HG02981 (cell line): ENCODE results near the gene RAB3B.
"Not testable (repeated sequence)": the region's sequence is repeated elsewhere in the genome, so short reads cannot be mapped to it uniquely, and the experiment has no call there.

Experiments used
- ATAC-seq: cut with Tn5 transposase; IDR thresholded peaks from one replicate; pipeline ENCODE4 v1.9.1; 2021; ENCODE audit warnings: mild to moderate bottlenecking, moderate library complexity; ENCODE audit not compliant: unreplicated experiment

Gene RAB3B, protein sequence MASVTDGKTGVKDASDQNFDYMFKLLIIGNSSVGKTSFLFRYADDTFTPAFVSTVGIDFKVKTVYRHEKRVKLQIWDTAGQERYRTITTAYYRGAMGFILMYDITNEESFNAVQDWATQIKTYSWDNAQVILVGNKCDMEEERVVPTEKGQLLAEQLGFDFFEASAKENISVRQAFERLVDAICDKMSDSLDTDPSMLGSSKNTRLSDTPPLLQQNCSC

DNA sequence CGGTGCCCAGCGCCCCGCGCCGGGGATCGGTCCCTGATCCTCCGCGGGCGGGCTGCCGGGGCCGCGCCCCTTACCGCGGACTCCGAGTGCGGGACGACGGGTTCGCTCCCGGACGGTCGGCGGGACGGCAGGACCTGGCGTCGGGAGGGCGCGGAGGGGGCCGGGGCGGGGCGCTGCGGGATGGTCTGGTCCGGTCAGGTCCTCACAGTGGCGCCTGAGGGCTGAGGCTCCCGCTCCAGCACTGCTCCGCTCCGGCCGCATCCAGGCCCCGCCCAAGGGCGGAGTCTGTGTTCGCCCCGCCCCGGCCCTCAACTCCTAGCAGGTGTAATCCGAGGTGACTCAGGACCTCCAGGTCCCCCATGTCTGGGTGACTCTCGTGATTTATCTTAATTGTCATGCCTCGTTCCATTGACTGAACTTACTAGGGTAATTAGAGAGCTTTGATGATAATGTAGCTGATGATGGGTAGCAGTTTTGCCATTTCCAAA is at the start of gene RAB3B:
Gene RAB3B (minus strand): TSS at position 223 of the 488 bp plus-strand sequence. CDS start 13,583 bp downstream, outside the sequence.
- peak; percentile 91 for ATAC-seq

DNA sequence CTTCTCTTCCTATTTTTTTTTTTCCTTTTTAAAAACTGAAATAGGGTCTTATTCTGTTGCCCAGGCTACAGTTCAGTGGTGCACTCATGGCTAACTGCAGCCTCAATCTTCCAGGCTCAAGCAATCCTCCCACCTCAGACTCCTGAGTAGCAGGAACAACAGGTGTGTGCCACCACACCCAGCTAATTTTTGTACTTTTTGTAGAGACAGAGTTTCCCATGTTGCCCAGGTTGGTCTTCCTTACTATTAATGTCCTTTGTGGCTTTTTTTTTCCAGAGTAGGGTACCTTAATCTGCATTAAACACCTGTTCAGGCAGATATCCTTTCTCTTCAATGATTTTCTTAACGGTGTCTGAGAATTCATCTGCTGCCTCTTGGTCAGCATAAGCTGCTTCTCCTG is 47.4 kb upstream of the RAB3B start:
- ATAC-seq, result no peak

DNA sequence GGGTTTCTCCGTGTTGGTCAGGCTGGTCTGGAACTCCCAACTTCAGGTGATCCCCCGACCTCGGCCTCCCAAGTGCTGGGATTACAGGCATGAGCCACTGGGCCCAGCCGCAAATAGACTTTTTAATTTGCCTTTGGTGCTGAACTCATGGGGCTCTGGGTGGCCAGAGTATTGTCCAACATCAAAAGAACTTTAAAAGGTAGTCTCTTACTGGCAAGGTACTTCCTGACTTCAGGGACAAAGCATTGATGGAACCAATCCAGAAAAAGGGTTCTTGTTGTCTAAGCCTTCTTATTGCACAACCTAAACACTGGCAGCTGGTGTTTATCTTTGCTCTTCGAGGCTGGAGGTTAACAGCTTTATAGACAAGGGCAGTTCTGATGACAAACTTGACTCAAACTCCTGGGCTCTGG is 46.9 kb upstream of the RAB3B start:
- ATAC-seq, result no peak

DNA sequence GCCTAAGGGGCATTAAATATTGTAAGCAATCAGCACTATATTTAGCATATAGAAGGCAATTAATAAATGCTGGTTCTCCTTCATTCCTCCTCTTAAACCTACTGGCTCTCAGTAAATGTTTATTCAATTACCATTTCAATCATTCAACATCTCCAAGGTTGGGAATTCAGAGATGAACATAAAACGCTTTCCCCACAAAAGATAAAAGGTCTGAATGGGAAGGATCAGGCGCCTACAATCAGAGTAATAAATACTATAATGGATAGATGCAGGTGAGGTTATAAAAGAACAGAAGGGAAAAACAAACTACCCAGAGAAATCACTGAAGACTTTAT is 43.5 kb upstream of the RAB3B start:
- no peak for ATAC-seq

DNA sequence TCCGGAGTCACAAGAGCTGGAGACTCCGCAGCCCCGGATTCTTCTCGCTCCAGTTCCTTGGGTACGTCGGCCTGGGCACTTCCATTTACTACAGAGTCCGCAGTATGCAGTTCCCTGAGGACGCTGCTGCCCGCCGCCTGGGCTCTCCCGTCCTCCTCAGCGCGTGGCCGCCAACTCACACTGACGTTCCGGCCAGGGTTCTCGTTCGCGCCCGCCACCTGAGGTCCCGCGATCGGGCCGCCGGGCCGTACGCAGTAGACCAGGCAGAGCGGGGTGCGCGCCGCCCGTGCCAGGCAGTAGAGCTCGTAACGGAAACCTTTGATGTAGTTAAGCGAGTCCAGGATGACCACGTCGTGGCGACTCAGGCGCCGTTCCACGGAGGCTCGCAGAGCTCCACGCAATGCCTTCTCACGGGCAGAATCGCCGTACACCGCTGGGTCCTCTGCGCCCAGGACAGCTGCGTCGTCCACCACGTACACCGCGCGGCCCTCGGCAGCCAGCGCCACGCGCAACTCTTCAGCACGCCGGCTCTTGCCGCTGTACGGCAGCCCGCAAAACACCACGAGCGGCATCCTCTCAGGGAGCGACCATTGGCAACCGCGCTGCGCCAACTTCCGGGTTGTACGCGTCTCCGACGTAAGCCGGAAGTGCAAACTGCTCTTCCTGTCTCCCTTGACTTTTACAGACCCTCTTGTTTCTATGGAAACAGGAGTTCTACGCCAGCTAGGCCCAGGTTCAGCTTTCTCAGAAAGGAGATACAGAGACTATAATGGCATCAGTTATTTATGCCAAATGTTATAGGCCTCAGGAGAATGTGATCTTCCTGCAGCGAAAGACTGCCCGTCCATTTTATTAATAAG is 42.9 kb upstream of the RAB3B start, which contains the start of gene KTI12:
Gene KTI12 (minus strand): TSS at position 621 of the 860 bp plus-strand sequence. CDS start 49 bp downstream, at position 572.
- ATAC-seq, result peak; percentile 83

DNA sequence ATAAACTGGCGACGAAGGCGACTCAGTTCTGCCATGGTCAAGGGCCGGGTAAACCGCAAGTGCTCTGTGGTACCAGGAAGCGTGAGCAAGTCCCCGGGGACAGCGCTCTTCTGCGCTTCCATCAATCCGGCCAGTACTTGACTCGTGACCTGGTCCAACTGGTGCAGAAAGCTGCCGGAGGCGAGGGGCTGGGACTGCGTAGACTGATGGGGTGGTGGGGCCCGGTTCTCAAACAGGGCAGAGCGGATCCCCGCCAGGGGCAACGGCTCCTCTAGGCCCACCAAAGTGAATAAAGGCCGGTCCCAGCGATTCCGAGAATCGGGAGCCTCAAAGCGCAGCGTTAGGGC is 42.3 kb upstream of the RAB3B start:
- ATAC-seq, result no peak

DNA sequence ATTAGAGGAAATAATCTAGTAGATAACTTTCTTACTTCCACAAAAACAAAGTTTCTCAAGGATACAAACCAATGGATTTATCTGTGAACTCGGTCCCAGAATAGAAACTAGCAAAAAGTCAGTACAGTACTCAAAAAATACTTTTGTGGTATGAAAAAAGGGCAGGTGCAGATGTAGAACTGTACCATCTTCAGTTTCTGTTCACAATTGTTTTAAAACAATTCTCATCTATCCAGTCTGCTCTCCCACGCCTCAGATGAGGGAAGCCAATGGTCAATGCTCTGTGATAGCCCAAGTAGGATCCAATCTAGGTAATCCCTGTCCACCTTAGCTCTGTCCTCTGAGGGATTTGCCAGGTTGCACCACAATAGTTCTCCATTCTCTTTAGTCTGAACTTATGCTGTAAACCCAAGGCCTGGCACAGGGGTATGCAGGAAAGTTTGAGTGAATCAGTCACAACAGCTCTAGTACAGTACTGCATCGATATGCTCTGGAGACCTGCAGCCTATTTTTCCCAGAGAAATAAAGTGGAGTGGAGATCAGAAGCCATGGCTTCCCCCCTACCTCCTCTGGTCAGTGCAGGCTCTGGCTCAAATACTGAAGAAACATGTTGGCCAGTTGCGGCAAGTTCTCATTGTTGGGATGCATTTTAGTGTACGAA is 41.8 kb upstream of the RAB3B start:
- ATAC-seq, result no peak

DNA sequence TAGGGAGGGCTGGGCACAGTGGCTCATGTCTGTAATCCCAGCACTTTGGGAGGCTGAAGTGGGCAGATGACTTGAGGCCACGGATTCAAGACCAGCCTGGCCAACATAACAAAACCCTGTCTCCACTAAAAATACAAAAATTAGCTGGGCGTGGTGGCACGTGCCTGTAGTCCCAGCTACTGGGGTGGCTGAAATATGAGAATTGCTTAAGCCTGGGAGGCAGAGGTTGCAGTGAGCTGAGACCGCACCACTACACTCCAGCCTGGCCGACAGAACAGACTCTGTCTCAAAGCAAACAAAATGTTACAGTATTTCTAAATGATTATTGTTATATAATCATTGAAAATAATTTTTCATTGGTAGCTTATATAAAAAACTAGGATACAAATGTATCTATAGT is 38.3 kb upstream of the RAB3B start:
- ATAC-seq, result not testable (repeated sequence)

DNA sequence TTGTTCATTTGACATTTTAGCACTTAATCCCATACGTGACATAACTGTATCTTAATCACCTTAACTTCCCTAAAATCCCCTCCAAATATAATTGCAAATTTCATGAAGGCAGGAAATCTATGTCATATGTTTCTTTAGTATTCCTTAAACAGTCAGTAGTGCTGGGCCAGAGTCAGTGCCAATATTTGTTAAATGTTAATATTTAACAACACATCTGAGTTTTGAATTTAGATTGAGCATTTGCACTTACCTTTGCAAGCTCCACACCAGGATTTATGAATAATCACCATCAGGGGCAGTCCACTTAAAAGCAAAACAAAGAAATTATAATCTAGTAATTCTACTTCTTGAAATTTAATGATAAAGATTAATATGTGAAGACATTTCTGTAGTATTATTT is 37.8 kb upstream of the RAB3B start:
- no peak for ATAC-seq

DNA sequence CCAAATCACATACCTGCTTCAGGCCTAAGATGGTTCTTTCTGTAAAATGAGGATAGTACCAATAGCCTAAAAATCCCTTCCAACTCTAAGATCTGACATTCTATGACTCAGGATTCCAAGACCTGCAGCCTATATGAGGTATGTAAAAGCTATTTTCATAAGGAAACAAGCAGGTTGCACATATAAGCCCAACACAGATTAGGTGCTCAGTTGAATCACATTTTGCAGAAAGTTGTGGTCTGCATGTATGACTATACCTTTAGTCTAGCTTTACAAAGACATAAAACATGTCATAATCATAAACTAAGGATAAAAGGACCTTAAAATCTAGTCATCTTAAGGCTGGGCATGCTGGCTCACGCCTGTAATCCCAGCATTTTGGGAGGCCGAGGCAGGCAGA is 35.8 kb upstream of the RAB3B start:
- ATAC-seq, result no peak

DNA sequence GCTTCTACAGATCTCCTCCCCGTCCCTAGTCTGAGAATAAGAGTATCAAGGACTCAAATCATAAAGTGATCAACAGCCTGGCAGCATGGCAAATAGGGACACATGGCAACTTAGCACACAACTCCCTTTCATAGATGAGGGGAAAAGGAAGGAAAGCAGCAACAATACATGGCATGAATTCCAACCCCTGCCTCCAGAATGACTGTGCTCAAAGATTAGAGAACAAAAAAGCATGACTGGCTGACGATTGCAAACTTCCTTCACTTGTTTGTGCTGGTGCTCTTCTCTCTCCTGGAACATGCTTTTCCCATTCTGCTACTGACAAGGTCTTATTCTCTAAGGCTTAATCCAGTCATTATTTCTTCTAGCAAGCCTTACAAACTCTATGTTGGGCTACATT is 31.6 kb upstream of the RAB3B start:
- no peak for ATAC-seq

DNA sequence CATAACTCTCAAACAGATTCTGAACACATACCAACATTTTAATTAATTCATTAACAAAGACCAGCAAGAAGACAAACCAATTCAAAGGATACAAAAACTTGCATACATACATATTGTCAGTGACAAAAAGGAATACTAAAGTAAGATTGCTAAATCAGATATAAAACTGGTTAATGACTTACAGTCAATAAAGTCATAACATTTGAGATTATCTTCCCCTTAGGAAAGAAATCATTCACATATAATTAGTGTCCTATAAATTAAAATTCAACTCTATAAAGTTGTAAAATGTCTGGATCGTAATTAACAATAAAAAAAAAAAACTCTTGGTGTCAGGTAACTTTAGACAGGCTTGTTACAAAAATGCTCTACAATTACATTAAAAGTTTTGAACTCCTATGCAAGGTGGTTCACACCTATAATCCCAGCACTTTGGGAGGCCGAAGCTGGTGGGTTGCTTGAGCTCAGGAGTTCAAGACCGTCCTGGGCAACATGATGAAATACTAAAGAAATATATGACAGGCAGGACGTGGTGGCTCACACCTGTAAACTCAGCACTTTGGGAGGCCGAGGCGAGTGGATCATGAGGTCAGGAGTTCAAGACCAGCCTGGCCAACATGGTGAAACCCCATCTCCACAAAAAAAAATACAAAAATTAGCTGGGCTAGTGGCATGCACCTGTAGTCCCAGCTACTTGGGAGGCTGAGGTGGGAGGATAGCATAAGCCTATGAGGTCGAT is 17.7 kb upstream of the RAB3B start:
- ATAC-seq, result no peak

DNA sequence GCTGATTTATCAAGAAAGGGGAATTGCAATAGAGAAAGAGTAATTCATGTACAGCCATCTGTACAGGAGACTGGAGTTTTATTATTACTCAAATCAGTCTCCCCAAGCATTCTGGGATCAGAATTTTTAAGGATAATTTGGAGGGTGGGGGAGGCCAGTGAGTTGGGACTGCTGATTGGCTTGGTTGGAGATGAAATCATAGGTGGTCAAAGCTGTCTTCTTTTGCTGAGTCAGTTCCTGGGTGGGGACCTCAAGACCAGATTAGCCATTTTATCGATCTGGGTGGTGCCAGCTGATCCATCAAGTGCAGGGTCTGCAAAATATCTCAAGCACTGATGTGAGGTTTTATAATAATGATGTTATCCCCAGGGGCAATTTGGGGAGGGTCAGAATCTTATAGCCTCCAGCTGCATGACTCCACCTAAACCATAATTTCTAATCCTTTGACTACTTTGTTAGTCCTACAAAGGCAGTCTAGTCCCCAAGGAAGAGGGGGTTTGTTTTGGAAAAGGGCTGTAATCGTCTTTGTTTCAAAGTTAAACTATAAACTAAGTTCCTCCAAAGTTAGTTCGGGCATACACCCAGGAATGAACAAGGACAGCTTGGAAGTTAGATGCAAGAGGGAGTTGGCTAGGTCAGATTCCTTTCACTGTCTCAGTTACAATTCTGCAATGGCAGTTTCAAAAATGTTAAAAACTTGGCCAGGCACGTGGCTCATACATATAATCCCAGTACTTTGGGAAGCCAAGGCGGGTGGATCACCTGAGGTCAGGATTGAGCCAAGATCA is 16.9 kb upstream of the RAB3B start:
- no peak for ATAC-seq

DNA sequence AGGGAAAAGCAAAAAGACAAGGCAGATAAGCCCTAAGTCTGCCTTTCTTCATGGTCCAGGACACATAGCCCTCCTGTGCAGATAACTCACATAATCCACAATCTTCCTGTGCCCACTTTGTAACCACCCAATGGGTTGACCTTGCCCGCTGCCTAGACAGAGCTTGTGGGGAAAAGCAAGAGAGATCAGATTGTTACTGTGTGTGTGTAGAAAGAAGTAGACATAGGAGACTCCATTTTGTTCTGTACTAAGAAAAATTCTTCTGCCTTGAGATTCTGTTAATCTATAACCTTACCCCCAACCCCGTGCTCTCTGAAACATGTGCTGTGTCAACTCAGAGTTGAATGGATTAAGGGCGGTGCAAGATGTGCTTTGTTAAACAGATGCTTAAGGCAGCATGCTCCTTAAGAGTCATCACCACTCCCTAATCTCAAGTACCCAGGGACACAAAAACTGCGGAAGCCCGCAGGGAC is 15.6 kb upstream of the RAB3B start:
- ATAC-seq, result not testable (repeated sequence)

DNA sequence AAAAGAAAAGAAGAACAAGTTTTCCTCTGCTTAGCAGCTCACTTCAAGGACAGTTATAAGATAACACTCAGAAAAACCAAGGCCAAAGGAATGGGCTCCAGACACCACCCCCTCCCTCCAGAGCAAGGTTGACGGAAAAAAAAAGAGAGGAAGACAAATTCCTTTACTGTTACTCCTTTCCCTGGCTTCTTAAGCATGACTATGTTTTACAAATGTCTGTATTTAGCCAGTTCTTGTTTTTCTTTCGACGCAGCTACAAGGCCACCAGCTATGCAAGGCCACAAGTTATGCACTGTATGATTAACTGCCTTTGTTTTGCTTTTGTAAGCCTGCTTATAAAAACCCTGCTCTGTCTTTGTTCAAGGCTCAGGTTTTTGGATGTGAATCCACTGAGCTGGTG is 15.0 kb upstream of the RAB3B start:
- ATAC-seq, result not testable (repeated sequence)

DNA sequence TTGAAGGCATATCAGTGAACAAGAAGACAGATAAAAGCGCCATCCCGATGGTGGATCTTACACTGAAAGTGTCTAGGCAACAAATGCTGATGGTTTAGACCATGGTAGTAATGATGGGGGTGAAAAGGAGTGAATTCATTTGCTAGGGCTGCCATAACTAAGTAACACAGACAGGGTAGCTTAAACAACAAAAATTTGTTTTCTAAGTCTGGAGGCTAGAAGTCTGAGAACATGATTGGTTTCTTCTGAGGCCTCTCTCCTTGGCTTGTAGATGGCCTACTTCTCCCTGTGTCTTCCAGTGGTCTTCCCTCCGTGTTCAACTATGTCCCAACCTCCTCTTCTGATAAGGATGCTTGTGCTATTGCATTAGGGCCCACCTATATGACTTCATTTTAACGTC is 13.4 kb upstream of the RAB3B start:
- ATAC-seq, result no peak

DNA sequence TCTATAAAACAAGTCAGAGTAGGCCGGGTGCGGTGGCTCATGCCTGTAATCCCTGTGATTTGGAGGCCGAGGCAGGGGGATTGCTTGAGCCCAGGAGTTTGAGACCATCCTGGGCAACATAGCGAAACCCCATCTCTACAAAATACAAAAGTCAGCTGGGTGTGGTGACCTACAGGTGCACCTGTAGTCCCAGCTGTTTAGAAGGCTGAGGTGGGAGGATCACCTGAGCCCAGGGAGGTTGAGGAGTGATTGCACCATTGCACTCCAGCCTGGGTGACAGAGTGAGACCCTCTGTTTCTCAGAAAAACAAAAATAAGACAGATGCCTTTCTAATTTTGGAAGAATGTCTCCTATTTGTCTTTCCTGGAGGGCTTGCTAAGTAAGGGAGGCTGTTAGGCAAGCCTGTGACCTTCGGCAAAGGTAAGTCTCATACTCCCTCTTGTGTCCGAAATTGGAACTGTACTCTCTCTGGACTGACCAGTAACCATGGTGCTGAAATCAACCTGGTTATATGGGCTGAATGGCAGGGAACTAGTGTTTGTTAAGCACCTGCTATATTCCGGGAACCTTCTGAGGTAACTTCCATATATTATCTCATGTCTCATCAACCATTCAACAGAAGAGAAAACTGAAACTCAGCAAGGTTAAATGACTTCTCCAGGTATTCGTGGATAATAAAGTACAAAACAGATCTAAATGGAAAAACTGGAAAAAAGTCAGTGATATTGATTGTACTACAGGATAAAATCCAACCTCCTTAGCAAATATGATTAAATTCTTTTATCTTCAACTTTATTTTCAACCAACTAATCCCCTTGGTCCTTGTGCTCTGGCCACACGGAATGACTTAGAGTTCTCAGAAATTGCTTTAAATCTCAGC is 11.8 kb upstream of the RAB3B start:
- ATAC-seq, result peak; percentile 70

DNA sequence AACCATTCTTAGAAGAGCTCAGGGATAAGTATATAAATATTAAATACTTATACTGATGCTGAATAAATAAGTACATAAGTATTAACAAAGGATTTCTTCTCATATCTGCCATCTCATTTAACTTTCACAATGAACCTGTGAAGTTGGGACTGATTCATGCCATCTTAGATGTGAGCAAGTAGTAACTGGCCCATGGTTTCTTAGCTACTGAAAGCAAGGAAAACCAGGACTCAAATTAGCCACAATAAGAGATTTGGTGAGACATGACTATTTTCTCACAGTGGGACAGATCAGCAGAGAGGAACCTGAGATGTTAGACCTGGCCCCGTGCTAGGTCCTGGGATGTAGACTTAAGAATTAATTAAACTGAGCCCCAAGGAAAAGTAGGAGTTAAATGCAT is 8.2 kb upstream of the RAB3B start:
- no peak for ATAC-seq

DNA sequence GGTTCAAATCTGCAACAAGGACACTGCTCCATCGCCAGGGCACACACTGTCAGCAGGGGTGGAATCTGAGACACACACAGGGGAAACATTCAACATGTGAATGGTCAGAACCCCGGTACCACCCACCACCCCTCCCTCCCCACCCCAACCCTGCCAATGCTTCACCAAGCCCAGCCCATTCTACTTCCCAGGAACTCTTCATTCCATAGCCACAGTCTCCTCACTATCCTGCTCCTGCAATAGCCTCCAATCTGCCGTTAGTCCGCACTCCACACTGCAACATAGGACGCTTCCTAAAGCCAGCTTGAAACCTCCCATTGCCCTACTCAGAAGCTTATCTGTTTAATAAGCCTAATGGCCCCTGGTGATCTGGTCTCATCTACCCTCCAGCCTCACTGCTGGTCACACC is 7.5 kb upstream of the RAB3B start:
- no peak for ATAC-seq
